Esophagus (tissue), 2 donors: ENCODE results near the gene PAIP2. TPM values are rescaled to one million over a fixed set of nuclear protein-coding genes. Genes with fewer than 3 reads are reported as not detected.

Source experiments
- H3K27ac ChIP-seq, 2 donors: one replicate each; pipeline ENCODE4 v1.5.1; 2013; ENCODE audit warnings: low read depth in 2 of 2, mild to moderate bottlenecking in 2 of 2, inconsistent platforms in 1 of 2, low read length in 1 of 2, moderate library complexity in 1 of 2
- H3K27me3 ChIP-seq, 2 donors: one replicate each; pipeline ENCODE4 v1.6.1; 2013; ENCODE audit warnings: low read length in 2 of 2, control low read depth in 1 of 2, mild to moderate bottlenecking in 1 of 2; ENCODE audit not compliant: insufficient read depth in 2 of 2, control insufficient read depth in 1 of 2
- H3K36me3 ChIP-seq, 2 donors: one replicate each; pipeline ENCODE4 v1.6.1; 2013; ENCODE audit warnings: low read length in 1 of 2; ENCODE audit not compliant: control insufficient read depth in 2 of 2, insufficient read depth in 2 of 2
- H3K4me1 ChIP-seq, 2 donors: one replicate each; pipeline ENCODE4 v1.6.1; 2013; ENCODE audit warnings: low read length in 1 of 2; ENCODE audit not compliant: control insufficient read depth in 2 of 2, insufficient read depth in 2 of 2
- H3K4me3 ChIP-seq, 2 donors: one replicate each; pipeline ENCODE4 v1.5.1; 2013; ENCODE audit warnings: low read length in 2 of 2, mild to moderate bottlenecking in 2 of 2, low read depth in 1 of 2, moderate library complexity in 1 of 2
- H3K9me3 ChIP-seq, 2 donors: one replicate each; pipeline ENCODE4 v1.6.1; 2013; ENCODE audit warnings: mild to moderate bottlenecking in 2 of 2, low read depth in 1 of 2, low read length in 1 of 2, moderate library complexity in 1 of 2; ENCODE audit not compliant: control insufficient read depth in 2 of 2, insufficient read depth in 1 of 2
- WGBS, 2 donors: extraction: QIAGEN DNeasy Blood & Tissue Kit; methylation state at CpG; one replicate each; pipeline ENCODE4 v1.1.7; 2013; 5-methylcytosine and 5-hydroxymethylcytosine counted together
- polyA plus RNA-seq, 2 donors: library from polyadenylated mRNA; stranded (reverse); fragments of 200-250 nt; gene quantifications; one replicate each; pipeline ENCODE4 v1.2.3, GENCODE V29; 2013
- donor health status: healthy with polysubstance abuse.
- donor health status: Bipolar disorder and iron deficiency.

The PAIP2 gene
- polyA plus RNA-seq, 2 donors = 37.4 to 53.6 TPM

DNA sequence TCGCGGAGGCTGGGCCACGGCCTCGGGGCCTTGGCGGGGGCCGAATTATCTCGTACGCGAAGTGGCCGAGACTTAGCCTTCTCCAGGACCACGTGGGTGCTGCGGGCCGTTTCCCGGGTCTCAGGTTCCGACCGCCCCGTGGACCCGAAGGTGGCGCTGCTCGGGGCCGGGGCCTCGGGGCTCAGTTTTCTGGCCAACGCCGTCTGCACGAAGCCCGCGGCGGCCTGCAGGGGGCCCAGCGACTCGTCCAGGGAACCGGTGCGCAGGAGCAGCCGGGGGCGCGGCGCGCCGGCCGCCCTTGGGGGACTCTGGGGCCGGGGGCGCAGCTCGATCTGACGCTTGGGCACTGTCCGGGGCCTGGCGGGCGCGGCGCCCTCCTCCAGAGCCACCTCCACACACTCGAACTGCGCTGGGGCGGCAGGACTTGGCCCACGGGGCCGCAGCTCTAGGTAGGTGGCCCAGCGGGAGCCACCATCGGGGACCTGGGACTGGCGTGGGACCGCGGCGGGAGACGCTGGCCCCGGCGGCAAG is 52.5 kb downstream of the PAIP2 start:
- Histone ChIP-seq H3K36me3 (no peaks in the 10 kb centered on the region), H3K27ac (no peak overlapping the region), H3K9me3 (no peaks in the 10 kb centered on the region), H3K4me1 (peaks cover 10 to 24% of the 10 kb centered on the region in 2 donors), H3K4me3 (peak overlapping the region; percentile 42 to 56), H3K27me3 (no peaks in the 10 kb centered on the region)
- 8% methylated on average over 57 to 62 of the region's 62 CpGs for WGBS, 2 donors

DNA sequence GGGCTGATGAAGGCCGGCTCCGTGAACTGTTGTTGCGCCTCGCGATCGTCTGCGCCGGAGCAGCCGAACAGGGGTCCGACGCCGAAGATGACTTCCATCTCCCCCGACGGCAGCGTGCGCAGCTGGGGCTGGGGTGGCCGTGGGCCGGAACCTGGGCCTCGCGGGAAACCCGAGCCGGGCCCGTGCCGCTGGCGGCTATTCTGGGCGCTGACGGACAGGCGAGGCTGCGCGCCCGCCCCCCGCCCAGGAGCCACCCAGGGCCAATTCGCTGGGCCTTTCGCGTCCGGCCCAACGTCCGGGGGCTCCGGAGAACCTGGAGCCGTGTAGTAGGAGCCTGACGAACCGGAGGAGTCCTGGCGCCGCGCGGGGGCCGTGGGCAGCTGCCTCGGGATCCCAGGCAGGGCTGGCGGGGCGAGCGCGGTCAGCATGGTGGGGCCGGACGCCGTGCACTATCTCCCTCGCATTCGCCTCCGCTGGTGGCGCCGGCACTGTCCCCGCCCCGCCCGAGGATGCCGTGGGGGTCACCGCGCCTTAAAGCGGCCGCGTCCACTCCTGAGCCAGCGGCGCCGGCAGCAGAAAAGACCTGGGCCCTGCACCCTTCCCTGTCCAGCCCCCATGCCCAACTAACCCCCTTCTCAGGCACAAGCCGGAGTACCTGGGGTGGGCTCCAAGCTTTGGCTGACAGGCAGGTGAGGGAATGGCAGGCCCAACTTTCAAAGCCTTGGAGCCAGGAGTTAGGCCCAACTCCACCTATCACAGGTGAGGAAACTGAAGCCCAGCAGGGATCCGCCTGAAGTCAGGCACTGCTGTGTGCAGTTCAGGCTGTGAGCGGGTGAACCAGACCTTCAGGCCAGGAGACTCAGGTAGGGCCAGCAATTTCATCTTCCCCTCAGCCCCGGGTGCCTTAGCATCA is 53.3 kb downstream of the PAIP2 start, which contains the start of gene PROB1:
Gene PROB1 (minus strand): TSS at position 451 of the 913 bp plus-strand sequence. CDS start 23 bp downstream, at position 428.
- Histone ChIP-seq H3K27me3 (no peaks in the 10 kb centered on the region), H3K9me3 (no peaks in the 10 kb centered on the region), H3K4me1 (peaks cover 10 to 20% of the 10 kb centered on the region in 2 donors), H3K27ac (no peak within 1 kb of the TSS), H3K4me3 (peak within 1 kb of the TSS; percentile 42 to 56), H3K36me3 (no peaks in the 10 kb centered on the region)
- WGBS, 2 donors = 39 to 41% methylated on average over 64 to 76 of the region's 76 CpGs

DNA sequence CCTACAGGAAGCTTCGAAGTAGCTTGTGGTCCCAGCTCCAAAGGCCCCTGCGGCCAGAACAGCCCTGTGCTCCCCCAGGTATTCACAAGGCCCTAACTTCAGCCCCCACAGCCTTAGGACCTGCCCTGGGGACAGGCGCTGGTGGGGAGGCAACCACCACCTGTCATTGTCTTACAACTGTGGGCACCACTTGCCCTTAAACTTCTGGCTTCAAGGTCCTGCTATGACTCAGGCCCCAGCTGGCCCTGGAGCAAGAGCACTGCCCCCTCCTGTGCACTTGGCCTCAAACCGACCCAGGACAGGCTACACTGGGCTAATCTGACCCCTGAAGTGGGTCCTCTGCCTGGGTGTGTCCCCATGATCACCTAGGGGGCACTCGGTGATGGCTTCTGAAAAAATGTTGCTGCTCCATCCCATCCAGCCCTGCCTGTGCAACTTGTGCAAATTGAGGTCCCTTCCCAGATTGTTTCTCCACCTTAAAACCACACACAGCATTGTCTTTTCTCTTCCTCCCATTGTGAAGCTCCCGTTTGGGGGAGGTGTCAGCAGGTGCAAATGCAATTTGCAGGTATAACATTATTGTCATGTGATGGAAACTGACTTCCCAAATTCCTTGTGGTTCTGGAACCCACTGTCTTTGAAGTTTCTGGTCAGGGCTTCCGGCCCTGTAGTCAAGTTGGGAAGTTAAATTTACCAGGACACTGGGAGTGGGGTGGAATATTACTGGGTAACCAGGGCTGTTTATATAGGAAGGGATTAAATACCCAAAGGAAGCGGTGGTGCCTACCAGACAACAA is 54.4 kb downstream of the PAIP2 start:
- Histone ChIP-seq H3K4me1 (peaks cover 10 to 17% of the 10 kb centered on the region in 2 donors), H3K9me3 (no peaks in the 10 kb centered on the region), H3K4me3 (no peak overlapping the region), H3K36me3 (no peaks in the 10 kb centered on the region), H3K27me3 (no peaks in the 10 kb centered on the region), H3K27ac (no peak overlapping the region)
- 79 to 85% methylated on average over 8 of the region's 8 CpGs for WGBS, 2 donors

DNA sequence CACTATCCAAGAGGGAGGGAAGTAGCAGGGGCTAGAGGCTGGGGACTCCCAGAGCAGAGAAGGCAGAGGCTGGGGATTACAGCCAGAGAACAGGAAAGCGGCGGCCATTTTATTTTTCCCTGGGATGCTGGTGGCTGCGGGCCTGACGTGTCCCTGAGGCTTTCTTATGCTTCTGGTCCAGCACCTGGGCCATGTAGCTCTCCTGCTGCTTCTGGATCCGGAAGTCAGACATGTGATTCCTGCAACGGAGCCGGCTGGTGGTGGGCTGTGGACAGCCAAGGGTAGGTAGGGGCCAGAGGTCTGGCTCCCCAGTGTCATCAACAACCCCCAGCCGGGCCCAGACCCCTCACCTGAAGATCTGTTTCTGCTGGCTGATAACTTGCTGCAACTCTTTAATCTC is 55.0 kb downstream of the PAIP2 start:
- 93 to 95% methylated on average over 8 of the region's 8 CpGs for WGBS, 2 donors
- Histone ChIP-seq H3K27ac (no peak overlapping the region), H3K27me3 (no peaks in the 10 kb centered on the region), H3K4me1 (peaks cover 10 to 13% of the 10 kb centered on the region in 2 donors), H3K4me3 (no peak overlapping the region), H3K36me3 (no peaks in the 10 kb centered on the region), H3K9me3 (no peaks in the 10 kb centered on the region)

DNA sequence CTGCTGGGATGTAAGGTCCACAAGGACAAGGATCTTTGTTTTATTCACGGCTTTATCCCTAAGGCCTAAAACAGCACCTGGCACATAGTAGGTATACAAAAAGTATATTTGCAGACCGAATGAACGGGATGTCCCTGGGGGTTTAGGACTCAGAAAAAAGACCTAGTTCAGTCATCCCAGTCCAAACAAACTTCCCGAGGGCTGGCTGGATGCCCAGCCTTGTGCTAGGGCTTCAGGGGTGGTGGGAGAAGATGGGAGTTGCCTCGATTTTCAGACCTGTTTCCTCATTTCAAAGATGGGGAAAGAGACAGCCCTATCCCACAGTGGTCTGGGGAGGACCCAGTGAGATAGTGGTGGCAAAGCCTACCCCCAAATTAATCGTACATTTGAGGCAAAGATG is 56.3 kb downstream of the PAIP2 start:
- Histone ChIP-seq H3K27me3 (no peaks in the 10 kb centered on the region), H3K4me3 (no peak overlapping the region), H3K9me3 (no peaks in the 10 kb centered on the region), H3K4me1 (peaks cover 9 to 10% of the 10 kb centered on the region in 2 donors), H3K36me3 (no peaks in the 10 kb centered on the region), H3K27ac (no peak overlapping the region)
- WGBS, 2 donors = 28 to 45% methylated on average over 6 of the region's 6 CpGs

DNA sequence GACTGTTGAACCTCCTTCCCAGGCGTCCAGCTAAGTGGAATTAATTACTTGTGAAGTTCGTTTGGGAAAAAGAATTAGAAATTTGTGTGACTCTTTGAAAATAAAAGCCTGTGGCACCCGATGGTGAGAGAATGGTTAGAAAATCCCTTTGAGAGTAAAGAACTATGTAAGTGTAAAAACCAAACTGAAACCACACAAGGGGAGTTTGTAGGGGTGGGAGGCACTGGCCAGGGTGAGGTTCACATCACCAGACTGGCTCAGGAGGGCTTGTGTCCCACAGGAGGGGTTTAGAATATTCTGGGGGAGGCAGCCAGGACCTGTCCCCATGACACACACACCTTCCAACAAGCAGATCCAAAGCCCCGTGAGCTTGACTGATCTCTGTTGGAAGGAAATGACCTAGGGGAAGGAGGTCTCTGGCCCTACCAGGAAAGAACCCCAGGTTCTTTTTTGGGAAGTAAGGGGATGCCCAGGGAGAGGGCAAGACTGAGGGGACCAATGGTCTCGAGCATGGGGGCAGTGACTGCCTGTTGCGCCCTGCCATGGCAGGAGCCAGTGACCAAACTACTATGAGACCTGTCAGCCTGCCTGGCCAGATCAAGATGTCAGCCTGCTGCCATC is 58.0 kb downstream of the PAIP2 start:
- no peaks in the 10 kb centered on the region for H3K9me3 ChIP-seq
- H3K36me3 ChIP-seq = no peaks in the 10 kb centered on the region
- no peaks in the 10 kb centered on the region for H3K27me3 ChIP-seq
- no peak overlapping the region for H3K4me3 ChIP-seq
- H3K27ac ChIP-seq = no peak overlapping the region
- peaks cover 0 to 5% of the 10 kb centered on the region in 2 donors for H3K4me1 ChIP-seq
- 75 to 76% methylated on average over 6 of the region's 6 CpGs for WGBS, 2 donors

DNA sequence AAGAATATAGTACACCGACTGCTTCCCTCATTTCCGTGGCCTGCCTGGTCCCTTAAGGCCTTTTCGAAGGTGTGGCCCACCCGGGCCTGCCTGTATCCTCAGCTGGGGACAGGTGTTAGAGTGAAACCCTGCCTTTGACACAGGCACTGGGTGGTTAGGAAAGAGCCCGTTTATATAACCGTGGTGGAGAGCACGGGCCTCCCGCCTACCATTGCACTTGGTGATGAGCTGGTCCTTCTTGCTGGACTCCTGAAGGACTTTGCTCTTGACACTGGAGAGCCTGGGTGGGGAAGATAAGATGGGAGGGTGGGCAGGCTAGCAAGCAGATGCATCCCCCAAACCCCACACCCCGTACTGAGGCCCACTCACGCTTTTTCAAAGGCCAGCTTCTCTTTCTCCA is 59.9 kb downstream of the PAIP2 start:
- Histone ChIP-seq H3K4me3 (no peak overlapping the region), H3K36me3 (no peaks in the 10 kb centered on the region), H3K4me1 (peaks cover 0 to 2% of the 10 kb centered on the region in 2 donors), H3K9me3 (no peaks in the 10 kb centered on the region), H3K27ac (no peak overlapping the region), H3K27me3 (no peaks in the 10 kb centered on the region)
- whole genome bisulfite sequencing, 2 donors = 92 to 94% methylated on average over 10 of the region's 10 CpGs

DNA sequence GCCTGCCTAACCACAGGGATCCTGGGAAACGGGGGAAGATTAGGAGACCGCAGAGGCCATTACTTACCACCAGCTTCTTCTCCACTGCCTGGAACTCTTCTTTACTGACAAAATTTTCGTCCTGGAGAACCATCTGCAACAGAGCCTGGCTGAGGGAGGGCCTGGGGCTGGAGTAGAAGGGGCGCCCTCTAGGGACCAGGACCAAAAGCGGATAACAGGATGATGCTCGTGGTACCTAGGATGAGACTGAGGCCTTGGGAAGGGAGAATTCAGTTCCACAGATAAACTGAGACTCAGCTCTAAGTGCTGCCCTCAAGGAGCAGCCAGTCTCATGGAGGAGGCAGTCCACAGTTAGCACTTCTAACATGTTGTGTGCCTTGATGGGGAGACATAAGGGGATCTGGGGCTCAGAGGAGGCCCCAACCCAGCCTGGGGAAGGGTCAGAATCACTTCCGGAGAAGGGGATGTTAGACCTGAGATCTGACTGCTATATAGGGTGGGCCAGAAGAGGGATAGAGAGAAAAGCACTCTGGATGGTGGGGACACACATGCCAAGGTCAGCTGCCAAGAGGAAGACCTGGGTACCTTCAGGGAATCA is 61.0 kb downstream of the PAIP2 start:
- Histone ChIP-seq H3K9me3 (no peaks in the 10 kb centered on the region), H3K36me3 (no peaks in the 10 kb centered on the region), H3K27ac (peak overlapping the region in 1 of 2 donors; percentile 7), H3K4me3 (no peak overlapping the region), H3K27me3 (no peaks in the 10 kb centered on the region), H3K4me1 (peaks cover 0 to 6% of the 10 kb centered on the region in 2 donors)
- 78 to 84% methylated on average over 7 of the region's 7 CpGs for WGBS, 2 donors

DNA sequence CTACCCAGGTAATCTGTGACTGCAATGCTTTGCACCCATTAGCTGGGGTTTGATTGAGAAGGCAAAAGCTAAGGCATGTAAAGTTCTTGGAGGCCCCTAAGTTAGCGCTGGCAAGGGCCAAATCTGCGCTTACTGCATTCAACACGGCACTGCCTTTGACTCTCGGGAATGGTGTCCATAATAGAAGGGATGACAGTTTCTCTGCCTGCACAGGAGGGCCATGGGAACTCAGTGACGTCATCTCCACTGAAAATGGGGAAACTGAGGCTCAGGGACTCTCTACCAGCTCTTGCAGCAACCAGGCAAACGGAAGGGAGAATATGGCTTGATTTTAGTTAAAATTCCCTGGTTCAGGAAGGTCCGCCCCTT is 61.7 kb downstream of the PAIP2 start:
- Histone ChIP-seq H3K4me3 (peak overlapping the region; percentile 54 to 59), H3K4me1 (peaks cover 0 to 6% of the 10 kb centered on the region in 2 donors), H3K27ac (peak overlapping the region; percentile 94 to 97), H3K36me3 (no peaks in the 10 kb centered on the region), H3K27me3 (no peaks in the 10 kb centered on the region), H3K9me3 (no peaks in the 10 kb centered on the region)
- WGBS, 2 donors = 17 to 22% methylated on average over 7 of the region's 7 CpGs
